RWPE2 (cell line): ENCODE results near the gene ACBD4.

ENCODE experiments used
- ATAC-seq: fragments of 200-7000 bp; cut with Tn5 transposase; 3 replicates; pipeline ENCODE4 v1.9.1; 2021; ENCODE audit warnings: low read depth
- DNase-seq: peaks from one replicate; pipeline ENCODE4 v3.0.0-alpha.2; 2020; ENCODE audit warnings: low spot score
- H3K27ac ChIP-seq: fragments of 450-650 bp; 2 replicates; pipeline ENCODE4 v1.5.1; 2017; ENCODE audit warnings: mild to moderate bottlenecking; ENCODE audit not compliant: poor library complexity, severe bottlenecking
- H3K27me3 ChIP-seq: fragments of 250-450 bp; sonication (Bioruptor Pico); 2 replicates; pipeline ENCODE4 v1.5.1; 2021; ENCODE audit warnings: mild to moderate bottlenecking, moderate library complexity; ENCODE audit not compliant: insufficient read depth, poor library complexity, severe bottlenecking
- H3K36me3 ChIP-seq: fragments of 250-450 bp; sonication (Bioruptor Pico); 2 replicates; pipeline ENCODE4 v1.5.1; 2020; ENCODE audit warnings: low read depth, mild to moderate bottlenecking, moderate library complexity
- H3K4me1 ChIP-seq: fragments of 250-450 bp; sonication (Bioruptor Pico); 2 replicates; pipeline ENCODE4 v1.5.1; 2021; ENCODE audit warnings: mild to moderate bottlenecking, moderate library complexity; ENCODE audit not compliant: insufficient read depth, poor library complexity, severe bottlenecking
- H3K4me3 ChIP-seq: fragments of 250-450 bp; sonication (Bioruptor Pico); 2 replicates; pipeline ENCODE4 v1.5.1; 2021; ENCODE audit warnings: mild to moderate bottlenecking, moderate library complexity; ENCODE audit not compliant: severe bottlenecking
- H3K9me3 ChIP-seq: fragments of 250-450 bp; sonication (Bioruptor Pico); 2 replicates; pipeline ENCODE4 v1.5.1; 2021; ENCODE audit warnings: mild to moderate bottlenecking, moderate library complexity; ENCODE audit not compliant: severe bottlenecking
- CTCF ChIP-seq: fragments of 450-650 bp; IDR thresholded peaks from one replicate; pipeline ENCODE4 v1.5.1; 2017; ENCODE audit warnings: mild to moderate bottlenecking, moderate library complexity; ENCODE audit not compliant: poor library complexity, severe bottlenecking

The ACBD4 gene

GRCh38 chr17:45155029-45155428 is 19.5 kb downstream of the ACBD4 start:
- H3K4me3 ChIP-seq = no peak overlapping the region
- ATAC-seq (no peak; the same call in 2 of the 3 replicates), DNase-seq (no peak)
- TF ChIP-seq CTCF = no peak
- H3K27ac ChIP-seq = peak overlapping the region; percentile 20
- peaks cover 22% of the 10 kb centered on the region for H3K4me1 ChIP-seq
- H3K9me3 ChIP-seq = no peaks in the 10 kb centered on the region
- H3K27me3 ChIP-seq = no peaks in the 10 kb centered on the region
- peaks cover 10% of the 10 kb centered on the region for H3K36me3 ChIP-seq

GRCh38 chr17:45155483-45155882 is 20.0 kb downstream of the ACBD4 start:
- Histone ChIP-seq H3K4me1 (peaks cover 24% of the 10 kb centered on the region), H3K27ac (peak overlapping the region; percentile 20), H3K27me3 (no peaks in the 10 kb centered on the region), H3K9me3 (no peaks in the 10 kb centered on the region), H3K4me3 (no peak overlapping the region), H3K36me3 (peaks cover 10% of the 10 kb centered on the region)
- ATAC-seq = no peak
- TF ChIP-seq CTCF = no peak
- DNase-seq = no peak

- H3K4me1 ChIP-seq = peaks cover 23% of the 10 kb centered on the region
- H3K9me3 ChIP-seq = no peaks in the 10 kb centered on the region
- ATAC-seq (no peak), DNase-seq (no peak)
- H3K27ac ChIP-seq = no peak overlapping the region
- peaks cover 10% of the 10 kb centered on the region for H3K36me3 ChIP-seq
- H3K4me3 ChIP-seq = no peak overlapping the region
- no peaks in the 10 kb centered on the region for H3K27me3 ChIP-seq
- no peak for TF ChIP-seq CTCF
Measured at GRCh38 chr17:45156242-45156641, 20.8 kb downstream of the ACBD4 start.

- Histone ChIP-seq H3K27ac (peak overlapping the region; percentile 87), H3K27me3 (no peaks in the 10 kb centered on the region), H3K36me3 (peaks cover 10% of the 10 kb centered on the region), H3K4me3 (peak overlapping the region; percentile 82), H3K9me3 (no peaks in the 10 kb centered on the region), H3K4me1 (peaks cover 17% of the 10 kb centered on the region)
- no peak for TF ChIP-seq CTCF
- ATAC-seq (peak; percentile 25), DNase-seq (no peak)
Measured at GRCh38 chr17:45160447-45161287, 25.2 kb downstream of the ACBD4 start.

- peak; percentile 97 for DNase-seq
- peak within 1 kb of the TSS; percentile 87 for H3K27ac ChIP-seq
- peaks cover 17% of the 10 kb centered on the region for H3K4me1 ChIP-seq
- H3K36me3 ChIP-seq = peaks cover 10% of the 10 kb centered on the region
- no peaks in the 10 kb centered on the region for H3K9me3 ChIP-seq
- peak; percentile 94 for ATAC-seq
- no peak for TF ChIP-seq CTCF
- peak within 1 kb of the TSS; percentile 82 for H3K4me3 ChIP-seq
- H3K27me3 ChIP-seq = no peaks in the 10 kb centered on the region
Measured at GRCh38 chr17:45161288-45162024, 26.0 kb downstream of the ACBD4 start, which contains the start of gene HEXIM2. Gene HEXIM2 (plus strand): TSS chr17:45161875. CDS start chr17:45162794, 919 bp downstream.
